ENCODE results near the gene PPP6R1.

PPP6R1 gene

GRCh38 chr19:55255618-55256423, 3.0 kb downstream of the PPP6R1 start:
- H3K27me3 ChIP-seq, result no peaks in the 10 kb centered on the region
- H3K36me3 ChIP-seq, result peaks cover 0 to 13% (median 0%) of the 10 kb centered on the region in 3 donors
- H3K9me3 ChIP-seq, result no peaks in the 10 kb centered on the region
- DNase-seq, result no peak
- no peak overlapping the region for H3K27ac ChIP-seq
- H3K4me3 ChIP-seq, result no peak overlapping the region
- TF ChIP-seq CTCF (IDR thresholded peaks at IDR 0.05), result no peak
- intact Hi-C loops (cut with DNase I; ENCODE audit: low total_unique reads), result no loop called here
- H3K4me1 ChIP-seq, result peaks cover 0 to 54% (median 44%) of the 10 kb centered on the region in 4 donors

- DNase-seq, result no peak
- peaks cover 0 to 20% (median 0%) of the 10 kb centered on the region in 3 donors for H3K36me3 ChIP-seq
- H3K4me1 ChIP-seq, result peaks cover 0 to 54% (median 40%) of the 10 kb centered on the region in 4 donors
- H3K9me3 ChIP-seq, result no peaks in the 10 kb centered on the region
- no peak overlapping the region for H3K27ac ChIP-seq
- H3K27me3 ChIP-seq, result no peaks in the 10 kb centered on the region
- no peak for TF ChIP-seq CTCF (IDR thresholded peaks at IDR 0.05)
- intact Hi-C loops (cut with DNase I; ENCODE audit: low total_unique reads), result no loop called here
- peak overlapping the region; percentile 12 to 26 for H3K4me3 ChIP-seq
These were observed 4.2 kb downstream of the PPP6R1 start for GRCh38 chr19:55254625-55254977.

- no peak for TF ChIP-seq CTCF (IDR thresholded peaks at IDR 0.05)
- Histone ChIP-seq H3K27ac (no peak overlapping the region), H3K9me3 (no peaks in the 10 kb centered on the region), H3K4me1 (peaks cover 0 to 56% (median 38%) of the 10 kb centered on the region in 4 donors), H3K36me3 (peaks cover 0 to 22% (median 0%) of the 10 kb centered on the region in 3 donors), H3K4me3 (peak overlapping the region; percentile 12 to 26), H3K27me3 (no peaks in the 10 kb centered on the region)
- DNase-seq, result no peak
- intact Hi-C loops (cut with DNase I; ENCODE audit: low total_unique reads), result no loop called here
These were observed 4.8 kb downstream of the PPP6R1 start for GRCh38 chr19:55253842-55254624.

- Histone ChIP-seq H3K36me3 (peaks cover 0 to 25% (median 0%) of the 10 kb centered on the region in 3 donors), H3K27me3 (no peaks in the 10 kb centered on the region), H3K4me3 (no peak overlapping the region), H3K4me1 (peaks cover 0 to 61% (median 38%) of the 10 kb centered on the region in 4 donors), H3K9me3 (no peaks in the 10 kb centered on the region), H3K27ac (no peak overlapping the region)
- no peak for DNase-seq
- intact Hi-C loops (cut with DNase I; ENCODE audit: low total_unique reads), result no loop called here
- TF ChIP-seq CTCF (IDR thresholded peaks at IDR 0.05), result no peak
These were observed 5.8 kb downstream of the PPP6R1 start for GRCh38 chr19:55252760-55253663.

Data from tibial artery (tissue), 4 donors.